IMR-90 (cell line): ENCODE measurements around the gene PPP6R1. TPM values are rescaled to one million over a fixed set of nuclear protein-coding genes. Genes with fewer than 3 reads are reported as not detected.

Source experiments
- ATAC-seq: fragments of 200-7000 bp; cut with Tn5 transposase; 2 replicates; pipeline ENCODE4 v1.9.1; 2020; ENCODE audit warnings: low read depth, mild to moderate bottlenecking, moderate library complexity
- BruUV-seq: library from RNA; stranded (reverse); fragments of 400-500 nt; replicated peaks from 2 replicates; lab custom pipeline; 2021; lab: Mats Ljungman, UMichigan
- CTCF ChIA-PET: fragments of 300-600 bp; formaldehyde crosslinking; extraction: SDS; loops from one replicate; lab custom pipeline; 2021; ENCODE audit warnings: antibody characterized with exemption; lab: Yijun Ruan, JAX
- POLR2A ChIA-PET: fragments of 300-600 bp; sonication (Branson Sonifier 250); formaldehyde crosslinking; loops from one replicate; lab custom pipeline; 2022; ENCODE audit warnings: antibody characterized with exemption; ENCODE audit not compliant: unreplicated experiment; lab: Charles Lee
- DNase-seq: peaks from one replicate; pipeline ENCODE4 v3.0.0; 2013
- H2AFZ ChIP-seq: replicated peaks from 2 replicates; pipeline ENCODE3; 2013; ENCODE audit warnings: low read length, mild to moderate bottlenecking; ENCODE audit not compliant: poor library complexity
- H2AK5ac ChIP-seq: 2 replicates; pipeline ENCODE4 v1.6.1; 2013; ENCODE audit warnings: low read depth, low read length, inconsistent platforms
- H2AK9ac ChIP-seq: replicated peaks from 2 replicates; pipeline ENCODE3; 2013; ENCODE audit warnings: mild to moderate bottlenecking, low read depth, low read length, moderate library complexity; ENCODE audit not compliant: poor library complexity
- H2BK120ac ChIP-seq: 2 replicates; pipeline ENCODE4 v1.6.1; 2013; ENCODE audit warnings: low read depth, low read length, inconsistent platforms
- H2BK15ac ChIP-seq: 3 replicates; pipeline ENCODE4 v1.6.1; 2013; ENCODE audit warnings: low read depth, low read length, inconsistent platforms
- H2BK20ac ChIP-seq: 2 replicates; pipeline ENCODE4 v1.6.1; 2013; ENCODE audit warnings: low read depth, mild to moderate bottlenecking, inconsistent platforms, low read length, moderate library complexity
- H2BK5ac ChIP-seq: 2 replicates; pipeline ENCODE4 v1.6.1; 2013; ENCODE audit warnings: mild to moderate bottlenecking, low read depth, low read length, inconsistent platforms; ENCODE audit not compliant: poor library complexity, severe bottlenecking
- H3K14ac ChIP-seq: replicated peaks from 2 replicates; pipeline ENCODE4 v1.6.1; 2013; ENCODE audit warnings: low read depth, low read length, inconsistent platforms
- H3K18ac ChIP-seq: 2 replicates; pipeline ENCODE4 v1.6.1; 2013; ENCODE audit warnings: low read depth, low read length, control low read depth
- H3K23ac ChIP-seq: 2 replicates; pipeline ENCODE4 v1.6.1; 2013; ENCODE audit warnings: low read depth, low read length, inconsistent platforms
- H3K27ac ChIP-seq: 2 replicates; pipeline ENCODE4 v1.5.1; 2013; ENCODE audit warnings: mild to moderate bottlenecking, control low read depth, low read length; ENCODE audit not compliant: insufficient read depth
- H3K27me3 ChIP-seq: 2 replicates; pipeline ENCODE4 v1.6.1; 2013; ENCODE audit warnings: low read length; ENCODE audit not compliant: control insufficient read depth, insufficient read depth
- H3K36me3 ChIP-seq: 2 replicates; pipeline ENCODE4 v1.6.1; 2013; ENCODE audit warnings: low read length, mixed read lengths; ENCODE audit not compliant: control insufficient read depth, insufficient read depth
- H3K4ac ChIP-seq: 2 replicates; pipeline ENCODE4 v1.6.1; 2013; ENCODE audit warnings: low read depth, low read length, inconsistent platforms
- H3K4me1 ChIP-seq: 2 replicates; pipeline ENCODE4 v1.6.1; 2013; ENCODE audit warnings: low read length, mixed read lengths; ENCODE audit not compliant: control insufficient read depth, insufficient read depth
- H3K4me2 ChIP-seq: 2 replicates; pipeline ENCODE4 v1.6.1; 2013; ENCODE audit warnings: low read depth, mild to moderate bottlenecking, control low read depth, low read length, moderate library complexity
- H3K4me3 ChIP-seq: 2 replicates; pipeline ENCODE4 v1.5.1; 2013; ENCODE audit warnings: low read depth, mild to moderate bottlenecking, control low read depth, low read length, moderate library complexity; ENCODE audit not compliant: insufficient read depth
- H3K56ac ChIP-seq: 2 replicates; pipeline ENCODE4 v1.6.1; 2013; ENCODE audit warnings: low read length, inconsistent platforms; ENCODE audit not compliant: insufficient read depth; ENCODE audit errors: extremely low read depth
- H3K79me1 ChIP-seq, 2 experiments: 2 replicates each; pipeline ENCODE4 v1.6.1; 2013; ENCODE audit warnings: low read length in 2 of 2, inconsistent platforms in 1 of 2, low read depth in 1 of 2
- H3K9ac ChIP-seq: 2 replicates; pipeline ENCODE4 v1.6.1; 2013; ENCODE audit warnings: low read depth, low read length, control low read depth
- H3K9me1 ChIP-seq: 2 replicates; pipeline ENCODE4 v1.6.1; 2013; ENCODE audit warnings: low read length, inconsistent platforms; ENCODE audit not compliant: insufficient read depth
- H3K9me3 ChIP-seq: 2 replicates; pipeline ENCODE4 v1.6.1; 2013; ENCODE audit warnings: low read length; ENCODE audit not compliant: control insufficient read depth, insufficient read depth
- H4K20me1 ChIP-seq: 2 replicates; pipeline ENCODE4 v1.6.1; 2013; ENCODE audit warnings: low read length, inconsistent platforms; ENCODE audit not compliant: insufficient read depth
- H4K5ac ChIP-seq: 2 replicates; pipeline ENCODE4 v1.6.1; 2013; ENCODE audit warnings: mild to moderate bottlenecking, low read depth, low read length, control low read depth
- H4K8ac ChIP-seq, 2 experiments: 2 replicates each; pipeline ENCODE4 v1.6.1; 2013; ENCODE audit warnings: low read depth in 2 of 2, low read length in 2 of 2, control low read depth in 1 of 2, inconsistent platforms in 1 of 2
- H4K91ac ChIP-seq: 2 replicates; pipeline ENCODE4 v1.6.1; 2013; ENCODE audit warnings: low read depth, low read length, inconsistent platforms; ENCODE audit not compliant: insufficient read depth
- BHLHE40 ChIP-seq: fragments of 150-350 bp; IDR thresholded peaks from 2 replicates; pipeline ENCODE4 v1.6.1; 2016; ENCODE audit warnings: mild to moderate bottlenecking, low read depth, low read length
- CEBPB ChIP-seq: IDR thresholded peaks from 2 replicates; pipeline ENCODE4 v1.6.1; 2012; ENCODE audit warnings: low read depth, low read length, improper control_type of control experiment
- FOS ChIP-seq: fragments of 150-350 bp; IDR thresholded peaks from 2 replicates; pipeline ENCODE4 v1.6.1; 2016; ENCODE audit warnings: low read depth, low read length
- MAFK ChIP-seq: IDR thresholded peaks from 2 replicates; pipeline ENCODE4 v1.6.1; 2012; ENCODE audit warnings: low read depth, low read length, improper control_type of control experiment
- MAZ ChIP-seq: IDR thresholded peaks from 2 replicates; pipeline ENCODE4 v1.6.1; 2012; ENCODE audit warnings: low read depth, mild to moderate bottlenecking, low read length, improper control_type of control experiment, moderate library complexity, borderline replicate concordance
- MXI1 ChIP-seq: IDR thresholded peaks from 2 replicates; pipeline ENCODE4 v1.6.1; 2012; ENCODE audit warnings: low read depth, mild to moderate bottlenecking, low read length, moderate library complexity, borderline replicate concordance
- NFE2L2 ChIP-seq: fragments of 150-350 bp; IDR thresholded peaks from 2 replicates; pipeline ENCODE4 v1.6.1; 2016; ENCODE audit warnings: low read depth, mild to moderate bottlenecking, low read length
- POLR2A ChIP-seq: IDR thresholded peaks from 2 replicates; pipeline ENCODE4 v1.6.1; 2012; ENCODE audit warnings: mild to moderate bottlenecking, low read depth, low read length
- RAD21 ChIP-seq: IDR thresholded peaks from 2 replicates; pipeline ENCODE4 v1.6.1; 2012; ENCODE audit warnings: low read length, improper control_type of control experiment
- RCOR1 ChIP-seq: IDR thresholded peaks from 2 replicates; pipeline ENCODE4 v1.6.1; 2012; ENCODE audit warnings: mild to moderate bottlenecking, low read length, improper control_type of control experiment; ENCODE audit not compliant: insufficient replicate concordance
- SMC3 ChIP-seq: fragments of 150-350 bp; IDR thresholded peaks from 2 replicates; pipeline ENCODE4 v1.6.1; 2016; ENCODE audit warnings: low read depth, mild to moderate bottlenecking, antibody characterized with exemption, low read length, moderate library complexity
- WGBS, 2 experiments: methylation state at CpG; one replicate each; pipeline versions ENCODE4 v1.1.5 to v1.1.7; 2013; ENCODE audit warnings: missing lambda C conversion rate in 2 of 2; ENCODE audit not compliant: insufficient read length in 1 of 2; ENCODE audit errors: extremely low coverage in 2 of 2; 5-methylcytosine and 5-hydroxymethylcytosine counted together
- dilution Hi-C: fragments of 300-500 bp; cut with HindIII; formaldehyde crosslinking; loops from one replicate; pipeline ENCODE4 v1.14.3; 2018; ENCODE audit warnings: low sequenced_read_pairs; ENCODE audit not compliant: unreplicated experiment
- in situ Hi-C: fragments of 300-500 bp; cut with MboI; formaldehyde crosslinking; loops from 3 replicates; pipeline ENCODE4 v1.14.3; 2019; ENCODE audit warnings: low sequenced_read_pairs, inconsistent platforms, mixed read lengths
- intact Hi-C: fragments of 100-400 bp; cut with micrococcal nuclease; formaldehyde crosslinking; loops from 2 replicates; pipeline ENCODE4 v1.10.0; 2022
- polyA plus RNA-seq, 3 experiments: library from polyadenylated mRNA; depleted of rRNA; stranded (reverse); fragments of >200 nt; gene quantifications; 2 replicates each; pipeline ENCODE4 v1.2.3, GENCODE V29; 2012; ENCODE audit warnings: low replicate concordance in 1 of 3
- total RNA-seq: library from RNA; depleted of rRNA; stranded (reverse); fragments of >200 nt; gene quantifications from 2 replicates; pipeline ENCODE4 v1.2.3, GENCODE V29; 2012
- TF ChIP-seq, protein P1 (sequence below): fragments of 150-350 bp; IDR thresholded peaks from 2 replicates; pipeline ENCODE4 v1.6.1; 2016; ENCODE audit warnings: low read depth, mild to moderate bottlenecking, low read length, moderate library complexity, borderline replicate concordance

Gene PPP6R1
- total and polyA plus RNA-seq, 2 of the 4 experiments (the other 2 are of a cell fraction) = 19.9 to 50.2 TPM

DNA sequence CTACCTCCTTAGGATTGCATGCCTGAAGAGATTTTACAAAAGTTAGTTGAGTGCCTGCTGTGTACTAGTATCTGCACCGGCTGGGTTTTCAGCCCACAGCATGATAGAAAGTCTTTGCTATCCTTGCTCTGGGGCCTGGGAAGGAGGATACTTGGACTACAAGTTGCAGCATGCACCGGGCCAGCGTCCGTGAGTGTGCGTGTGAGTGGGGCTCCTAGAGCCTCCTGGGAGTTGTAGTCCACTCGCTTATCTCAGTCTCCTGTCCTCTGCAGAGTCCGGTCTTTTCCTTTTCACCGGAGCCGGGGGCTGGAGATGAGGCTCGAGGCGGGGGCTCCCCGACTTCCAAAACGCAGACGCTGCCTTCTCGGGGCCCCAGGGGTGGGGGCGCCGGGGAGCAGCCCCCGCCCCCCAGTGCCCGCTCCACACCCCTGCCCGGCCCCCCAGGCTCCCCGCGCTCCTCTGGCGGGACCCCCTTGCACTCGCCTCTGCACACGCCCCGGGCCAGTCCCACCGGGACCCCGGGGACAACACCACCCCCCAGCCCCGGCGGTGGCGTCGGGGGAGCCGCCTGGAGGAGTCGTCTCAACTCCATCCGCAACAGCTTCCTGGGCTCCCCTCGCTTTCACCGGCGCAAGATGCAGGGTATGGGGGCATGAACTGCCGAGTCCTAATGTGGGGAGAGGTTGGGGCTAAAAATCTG is 45.6 kb upstream of the PPP6R1 start:
- H2BK15ac ChIP-seq = no peak overlapping the region
- no peak overlapping the region for H2AK9ac ChIP-seq
- no peak overlapping the region for H2AK5ac ChIP-seq
- no peak overlapping the region for H3K4ac ChIP-seq
- no peaks in the 10 kb centered on the region; the same call in 1 of the 2 replicates for H3K9me3 ChIP-seq
- 94% methylated on average over 16 of the region's 39 CpGs; no CpG with 5 or more reads in 1 of the 2 experiments for WGBS, 2 experiments
- H3K79me1 ChIP-seq = no peaks in the 10 kb centered on the region
- no peak overlapping the region for H2BK120ac ChIP-seq
- intact Hi-C loops = loop anchor here (5.0 kb wide), 1 partner anchor 83 kb away; the partner anchor contains the start of gene RPL28
- no peak overlapping the region for H2BK20ac ChIP-seq
- no peak overlapping the region for H3K4me2 ChIP-seq
- POLR2A ChIA-PET = no interaction called here
- DNase-seq (no peak), ATAC-seq (no peak)
- no peak overlapping the region for H3K23ac ChIP-seq
- no peaks in the 10 kb centered on the region for H3K27me3 ChIP-seq
- H4K8ac ChIP-seq = no peak overlapping the region
- dilution Hi-C loops = no loop called here
- H2AFZ ChIP-seq = no peak overlapping the region
- no peak overlapping the region for H3K14ac ChIP-seq
- H4K20me1 ChIP-seq = no peaks in the 10 kb centered on the region
- H4K91ac ChIP-seq = no peak overlapping the region
- CTCF ChIA-PET = no interaction called here
- no peak overlapping the region for H2BK5ac ChIP-seq
- no peak overlapping the region for H3K18ac ChIP-seq
- H3K4me1 ChIP-seq = no peaks in the 10 kb centered on the region
- no peak overlapping the region for H3K56ac ChIP-seq
- BruUV-seq = no TSS peak
- H3K9me1 ChIP-seq = no peaks in the 10 kb centered on the region
- H3K36me3 ChIP-seq = peaks cover 49% of the 10 kb centered on the region
- no peak overlapping the region for H3K27ac ChIP-seq
- H3K9ac ChIP-seq = no peak overlapping the region
- no peak overlapping the region for H3K4me3 ChIP-seq
- TF ChIP-seq MAFK (no peak), MAZ (no peak), BHLHE40 (no peak), POLR2A (no peak), NFE2L2 (no peak), CEBPB (no peak), RAD21 (no peak), RCOR1 (no peak), MXI1 (no peak), FOS (no peak), SMC3 (no peak)
- TF ChIP-seq, protein P1, sequence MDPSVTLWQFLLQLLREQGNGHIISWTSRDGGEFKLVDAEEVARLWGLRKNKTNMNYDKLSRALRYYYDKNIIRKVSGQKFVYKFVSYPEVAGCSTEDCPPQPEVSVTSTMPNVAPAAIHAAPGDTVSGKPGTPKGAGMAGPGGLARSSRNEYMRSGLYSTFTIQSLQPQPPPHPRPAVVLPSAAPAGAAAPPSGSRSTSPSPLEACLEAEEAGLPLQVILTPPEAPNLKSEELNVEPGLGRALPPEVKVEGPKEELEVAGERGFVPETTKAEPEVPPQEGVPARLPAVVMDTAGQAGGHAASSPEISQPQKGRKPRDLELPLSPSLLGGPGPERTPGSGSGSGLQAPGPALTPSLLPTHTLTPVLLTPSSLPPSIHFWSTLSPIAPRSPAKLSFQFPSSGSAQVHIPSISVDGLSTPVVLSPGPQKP = no peak
- no peak overlapping the region for H4K5ac ChIP-seq
- in situ Hi-C loops = no loop called here
